ENCODE results near the gene FAM241A. TPM values are rescaled to one million over a fixed set of nuclear protein-coding genes. Genes with fewer than 3 reads are reported as not detected.
"Not testable (repeated sequence)": the region's sequence is repeated elsewhere in the genome, so short reads cannot be mapped to it uniquely, and the experiment has no call there.

Gene FAM241A
- total RNA-seq, 1 donor from 2014 or later, result 1.2 TPM

DNA sequence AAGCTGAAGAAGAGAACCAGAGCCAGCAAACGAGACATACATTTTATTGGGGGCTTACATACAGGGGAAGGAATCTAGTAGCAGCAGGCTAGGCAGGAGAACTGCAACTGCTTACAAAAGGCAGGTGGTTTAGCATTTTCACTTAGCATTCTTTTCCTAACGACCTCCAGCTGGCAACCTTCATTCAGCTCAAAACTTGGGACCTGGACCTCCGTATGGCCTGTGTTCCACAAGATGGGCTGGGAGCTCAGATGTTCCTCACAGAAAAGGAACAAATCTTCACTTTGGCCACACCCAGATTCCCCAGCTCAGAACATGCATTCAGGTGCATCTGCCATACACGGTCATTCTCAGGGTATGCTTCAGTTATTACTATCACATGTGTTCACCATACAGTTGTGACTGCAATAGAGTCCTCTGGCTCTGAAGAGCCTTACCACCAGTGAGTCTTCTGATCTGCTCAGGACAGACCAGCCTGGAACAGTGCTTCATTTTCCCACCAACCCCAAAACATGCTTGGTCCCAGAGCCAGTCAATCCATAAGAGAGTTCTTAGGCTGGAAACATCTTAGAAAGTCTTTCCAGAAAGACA lies 56.8 kb downstream of the FAM241A start:
- TF ChIP-seq, protein P1, sequence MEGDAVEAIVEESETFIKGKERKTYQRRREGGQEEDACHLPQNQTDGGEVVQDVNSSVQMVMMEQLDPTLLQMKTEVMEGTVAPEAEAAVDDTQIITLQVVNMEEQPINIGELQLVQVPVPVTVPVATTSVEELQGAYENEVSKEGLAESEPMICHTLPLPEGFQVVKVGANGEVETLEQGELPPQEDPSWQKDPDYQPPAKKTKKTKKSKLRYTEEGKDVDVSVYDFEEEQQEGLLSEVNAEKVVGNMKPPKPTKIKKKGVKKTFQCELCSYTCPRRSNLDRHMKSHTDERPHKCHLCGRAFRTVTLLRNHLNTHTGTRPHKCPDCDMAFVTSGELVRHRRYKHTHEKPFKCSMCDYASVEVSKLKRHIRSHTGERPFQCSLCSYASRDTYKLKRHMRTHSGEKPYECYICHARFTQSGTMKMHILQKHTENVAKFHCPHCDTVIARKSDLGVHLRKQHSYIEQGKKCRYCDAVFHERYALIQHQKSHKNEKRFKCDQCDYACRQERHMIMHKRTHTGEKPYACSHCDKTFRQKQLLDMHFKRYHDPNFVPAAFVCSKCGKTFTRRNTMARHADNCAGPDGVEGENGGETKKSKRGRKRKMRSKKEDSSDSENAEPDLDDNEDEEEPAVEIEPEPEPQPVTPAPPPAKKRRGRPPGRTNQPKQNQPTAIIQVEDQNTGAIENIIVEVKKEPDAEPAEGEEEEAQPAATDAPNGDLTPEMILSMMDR (IDR thresholded peaks at IDR 0.05; ENCODE audit: partially characterized antibody, unreplicated experiment), result no peak
- no peak overlapping the region for H3K27ac Mint-ChIP-seq (ENCODE audit: unreplicated experiment)

DNA sequence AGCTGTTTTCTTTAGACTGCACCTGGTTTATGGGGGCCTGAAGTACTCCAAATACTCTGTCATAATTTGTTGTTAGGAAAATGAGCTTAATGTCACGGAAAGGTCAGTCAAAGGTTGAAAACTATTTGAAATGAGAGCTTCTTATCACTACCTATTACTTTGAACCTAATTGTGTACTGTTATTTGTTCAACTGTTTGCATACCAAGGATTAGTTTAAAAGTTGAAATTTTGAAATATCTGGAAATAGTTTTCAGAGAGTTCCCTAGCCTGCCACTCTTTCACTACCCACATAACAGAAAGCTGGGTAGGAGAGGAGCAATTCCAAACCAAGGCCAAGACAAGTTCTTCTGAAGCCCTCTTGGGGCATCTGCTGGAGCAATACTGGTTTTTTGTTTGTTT lies 58.3 kb downstream of the FAM241A start:
- H3K4me3 Mint-ChIP-seq (ENCODE audit: unreplicated experiment), result no peak overlapping the region
- no peak for DNase-seq
- no peaks in the 10 kb centered on the region for H3K9me3 Mint-ChIP-seq (ENCODE audit: unreplicated experiment)
- H3K27ac Mint-ChIP-seq (ENCODE audit: unreplicated experiment), result no peak overlapping the region
- no peaks in the 10 kb centered on the region for H3K27me3 Mint-ChIP-seq (ENCODE audit: unreplicated experiment)
- TF ChIP-seq, protein P1 (IDR thresholded peaks at IDR 0.05; ENCODE audit: partially characterized antibody, unreplicated experiment), result no peak
- peaks cover 2% of the 10 kb centered on the region for H3K4me1 Mint-ChIP-seq (ENCODE audit: low read depth, unreplicated experiment)
- H3K36me3 Mint-ChIP-seq (ENCODE audit: unreplicated experiment), result no peaks in the 10 kb centered on the region

More for the DNA sequence above, 56.8 kb downstream of the FAM241A start:
- H3K4me1 Mint-ChIP-seq (ENCODE audit: low read depth, unreplicated experiment), result peaks cover 2% of the 10 kb centered on the region
- no peak overlapping the region for H3K4me3 Mint-ChIP-seq (ENCODE audit: unreplicated experiment)
- H3K27me3 Mint-ChIP-seq (ENCODE audit: unreplicated experiment), result no peaks in the 10 kb centered on the region
- DNase-seq, result no peak
- H3K36me3 Mint-ChIP-seq (ENCODE audit: unreplicated experiment), result no peaks in the 10 kb centered on the region
- H3K9me3 Mint-ChIP-seq (ENCODE audit: unreplicated experiment), result no peaks in the 10 kb centered on the region

DNA sequence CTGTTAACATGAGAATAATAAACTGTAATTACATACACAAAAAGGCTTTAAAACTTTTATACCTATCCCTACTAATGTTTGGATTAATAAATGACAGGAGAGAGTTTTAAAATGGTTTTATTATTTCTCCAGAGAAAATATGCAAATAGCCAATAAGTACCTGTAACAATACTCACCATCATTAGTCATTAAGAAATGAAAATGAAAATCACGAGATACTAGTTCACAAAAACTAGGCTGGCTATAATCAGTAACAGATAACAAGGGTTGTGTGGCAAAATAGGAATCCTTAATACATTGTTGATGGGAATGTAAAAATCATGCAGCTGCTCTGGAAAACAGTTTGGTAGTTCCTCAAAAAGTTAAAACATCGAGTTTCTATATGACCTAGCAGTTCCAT lies 61.2 kb downstream of the FAM241A start:
- Mint-ChIP-seq H3K27ac (ENCODE audit: unreplicated experiment) (no peak overlapping the region), H3K36me3 (ENCODE audit: unreplicated experiment) (no peaks in the 10 kb centered on the region), H3K4me3 (ENCODE audit: unreplicated experiment) (no peak overlapping the region), H3K9me3 (ENCODE audit: unreplicated experiment) (peaks cover 2% of the 10 kb centered on the region), H3K27me3 (ENCODE audit: unreplicated experiment) (no peaks in the 10 kb centered on the region), H3K4me1 (ENCODE audit: low read depth, unreplicated experiment) (no peaks in the 10 kb centered on the region)
- TF ChIP-seq, protein P1 (IDR thresholded peaks at IDR 0.05; ENCODE audit: partially characterized antibody, unreplicated experiment), result no peak
- DNase-seq, result no peak

DNA sequence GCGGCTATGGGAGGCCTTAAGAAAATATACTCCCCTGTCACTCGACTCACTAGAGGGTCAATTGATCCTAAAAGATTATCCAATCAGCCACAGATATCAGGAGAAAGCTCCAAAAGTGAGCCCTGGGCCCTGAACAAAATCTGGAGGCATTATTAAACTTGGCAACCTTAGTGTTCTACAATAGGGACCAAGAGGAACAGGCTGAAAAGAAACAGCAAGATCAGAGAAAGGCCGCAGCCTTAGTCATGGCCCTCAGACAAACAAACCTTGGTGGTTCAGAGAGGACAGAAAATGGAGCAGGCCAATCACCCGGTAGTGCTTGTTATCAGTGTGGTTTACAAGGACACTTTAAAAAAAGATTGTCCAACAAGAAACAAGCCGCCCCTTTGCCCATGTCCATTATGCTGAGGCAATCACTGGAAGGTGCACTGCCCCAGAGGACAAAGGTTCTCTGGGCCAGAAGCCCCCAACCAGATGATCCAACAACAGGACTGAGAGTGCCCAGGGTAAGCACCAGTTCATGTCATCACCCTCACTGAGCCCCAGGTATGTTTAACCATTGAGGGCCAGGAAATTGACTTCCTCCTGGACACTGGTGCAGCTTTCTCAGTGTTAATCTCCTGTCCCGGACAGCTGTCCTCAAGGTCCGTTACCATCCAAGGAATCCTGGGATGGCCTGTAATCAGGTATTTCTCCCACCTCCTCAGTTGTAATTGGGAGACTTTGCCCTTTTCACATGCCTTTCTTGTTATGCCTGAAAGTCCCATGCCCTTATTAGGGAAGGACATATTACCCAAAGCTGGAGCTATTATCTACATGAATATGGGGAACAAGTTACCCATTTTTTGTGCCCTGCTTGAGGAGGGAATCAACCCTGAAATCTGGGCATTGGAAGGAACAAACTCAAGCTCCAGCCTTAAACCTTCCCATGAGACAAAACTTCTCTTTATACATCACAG lies 63.2 kb downstream of the FAM241A start:
- not testable (repeated sequence) for H3K4me1 Mint-ChIP-seq (ENCODE audit: low read depth, unreplicated experiment); H3K27ac Mint-ChIP-seq (ENCODE audit: unreplicated experiment); H3K4me3 Mint-ChIP-seq (ENCODE audit: unreplicated experiment); H3K27me3 Mint-ChIP-seq (ENCODE audit: unreplicated experiment); H3K9me3 Mint-ChIP-seq (ENCODE audit: unreplicated experiment); DNase-seq; H3K36me3 Mint-ChIP-seq (ENCODE audit: unreplicated experiment)

DNA sequence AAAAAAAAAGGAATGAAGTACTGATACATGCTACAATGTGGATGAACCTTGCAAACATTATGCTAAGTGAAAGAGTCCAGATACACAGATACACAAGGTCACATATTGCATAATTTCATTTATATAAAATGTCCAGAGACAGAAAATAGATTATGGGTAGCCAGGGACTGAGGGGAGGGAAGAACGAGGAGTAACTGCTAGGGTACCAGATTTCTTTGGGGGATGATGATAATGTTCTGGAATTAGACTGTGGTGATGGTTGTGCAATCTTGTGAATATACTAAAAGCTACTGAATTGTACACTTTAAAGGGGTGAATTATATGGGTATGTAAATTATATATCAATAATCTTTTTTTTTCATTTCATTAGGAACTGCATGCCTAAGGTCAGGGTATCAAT lies 65.5 kb downstream of the FAM241A start:
- Mint-ChIP-seq H3K4me1 (ENCODE audit: low read depth, unreplicated experiment) (no peaks in the 10 kb centered on the region), H3K4me3 (ENCODE audit: unreplicated experiment) (no peak overlapping the region), H3K36me3 (ENCODE audit: unreplicated experiment) (no peaks in the 10 kb centered on the region), H3K27ac (ENCODE audit: unreplicated experiment) (no peak overlapping the region), H3K9me3 (ENCODE audit: unreplicated experiment) (peaks cover 2% of the 10 kb centered on the region), H3K27me3 (ENCODE audit: unreplicated experiment) (no peaks in the 10 kb centered on the region)
- no peak for DNase-seq
- TF ChIP-seq, protein P1 (IDR thresholded peaks at IDR 0.05; ENCODE audit: partially characterized antibody, unreplicated experiment), result no peak

Data from glutamatergic neuron (in vitro differentiated cells).